Esophagus muscularis mucosa (tissue), 4 donors: ENCODE data around the gene MACROD2. TPM values are rescaled to one million over a fixed set of nuclear protein-coding genes. Genes with fewer than 3 reads are reported as not detected.

Experiments
- DNase-seq: peaks from one replicate; pipeline ENCODE4 v3.0.0-alpha.2; 2017; ENCODE audit errors: extremely low spot score
- H3K27ac ChIP-seq, 4 donors: fragments of 200-600 bp; sonication (generic); replicated peaks in 1 of 4; 1 replicate in 3 of 4; 2 replicates in 1 of 4; pipeline ENCODE4 v1.5.1; 2016 to 2019; ENCODE audit warnings: mild to moderate bottlenecking in 1 of 4
- H3K27me3 ChIP-seq, 4 donors: fragments of 200-600 bp; sonication (generic); one replicate each; pipeline versions ENCODE4 v1.5.1 to v1.6.0; 2016 to 2019
- H3K36me3 ChIP-seq, 4 donors: fragments of 200-600 bp; sonication (generic); one replicate each; pipeline ENCODE4 v1.5.1; 2016 to 2019
- H3K4me1 ChIP-seq, 4 donors: fragments of 200-600 bp; sonication (generic); one replicate each; pipeline ENCODE4 v1.5.1; 2016 to 2019
- H3K4me3 ChIP-seq, 4 donors: fragments of 200-600 bp; sonication (generic); 1 replicate in 2 of 4; 2 replicates in 2 of 4; pipeline ENCODE4 v1.5.1; 2016 to 2019; ENCODE audit warnings: mild to moderate bottlenecking in 4 of 4, moderate library complexity in 1 of 4
- H3K9me3 ChIP-seq, 4 donors: fragments of 200-600 bp; sonication (generic); 1 replicate in 3 of 4; 2 replicates in 1 of 4; pipeline ENCODE4 v1.5.1; 2016 to 2019
- CTCF ChIP-seq, 3 experiments: fragments of 200-600 bp in 2 of 3; fragments of 450-650 bp in 1 of 3; sonication (generic) in 2 of 3; IDR thresholded peaks; one replicate each; pipeline ENCODE4 v1.5.1; 2017 to 2019; ENCODE audit warnings: antibody characterized with exemption in 3 of 3, mild to moderate bottlenecking in 2 of 3, moderate library complexity in 1 of 3
- EP300 ChIP-seq: sonication (generic); formaldehyde crosslinking; IDR thresholded peaks from one replicate; pipeline ENCODE4 v1.6.1; 2017; ENCODE audit warnings: antibody characterized with exemption
- POLR2A ChIP-seq: fragments of 450-650 bp; IDR thresholded peaks from one replicate; pipeline ENCODE4 v1.6.1; 2017; ENCODE audit warnings: antibody characterized with exemption, moderate library complexity, mild to moderate bottlenecking, low read depth
- POLR2AphosphoS5 ChIP-seq, 2 donors: sonication (generic); formaldehyde crosslinking; IDR thresholded peaks; one replicate each; pipeline ENCODE4 v1.6.1; 2017; ENCODE audit warnings: antibody characterized with exemption in 2 of 2
- WGBS: methylation state at CpG from one replicate; pipeline ENCODE4 v1.1.5; 2018; 5-methylcytosine and 5-hydroxymethylcytosine counted together
- intact Hi-C: fragments of 100-400 bp; cut with DNase I; formaldehyde crosslinking; loops from one replicate; pipeline ENCODE4 v1.15.1; 2023
- total RNA-seq, 4 donors: library from RNA; depleted of rRNA; stranded (reverse); fragments of >200 nt; gene quantifications; one replicate each; pipeline versions ENCODE4 v1.1.0 to v1.2.1, GENCODE V29; 2016

The MACROD2 gene
- total RNA-seq, 4 donors from 2014 or later: 1.4 to 3.6 (median 2.6) TPM

DNA sequence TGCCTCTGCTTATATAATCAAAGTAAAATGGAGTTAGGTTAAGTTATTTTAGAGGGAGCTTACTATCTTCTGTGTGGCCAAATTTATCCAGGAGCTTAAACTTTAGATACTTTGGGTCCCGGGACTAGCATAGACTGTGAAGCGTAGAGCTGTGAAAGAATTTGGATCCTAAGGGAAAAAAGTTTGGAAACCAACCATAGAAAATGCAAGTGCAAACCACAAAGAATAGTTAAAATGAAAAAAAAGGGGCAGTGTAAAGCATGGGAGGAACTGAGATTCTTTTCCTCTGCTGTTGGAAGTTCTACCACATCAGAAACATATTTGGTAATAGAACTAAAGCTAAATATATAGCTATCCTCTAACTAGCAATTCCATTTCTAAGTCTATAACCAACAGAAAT lies 574.3 kb downstream of the MACROD2 start:
- TF ChIP-seq EP300 (no peak), POLR2A (no peak), POLR2AphosphoS5 (IDR thresholded peaks at IDR 0.05) (no peak), CTCF (IDR thresholded peaks at IDR 0.05) (no peak)
- intact Hi-C loops: no loop called here
- Histone ChIP-seq H3K27ac (no peak overlapping the region), H3K4me3 (no peak overlapping the region), H3K9me3 (no peaks in the 10 kb centered on the region), H3K4me1 (no peaks in the 10 kb centered on the region), H3K27me3 (no peaks in the 10 kb centered on the region), H3K36me3 (no peaks in the 10 kb centered on the region)
- 88% methylated on average over 2 of the region's 2 CpGs for WGBS
- no peak for DNase-seq

- Histone ChIP-seq H3K9me3 (no peaks in the 10 kb centered on the region), H3K4me1 (no peaks in the 10 kb centered on the region), H3K27ac (no peak overlapping the region), H3K36me3 (no peaks in the 10 kb centered on the region), H3K27me3 (no peaks in the 10 kb centered on the region), H3K4me3 (no peak overlapping the region)
- DNase-seq: no peak
- intact Hi-C loops: no loop called here
- 32% methylated on average over 2 of the region's 2 CpGs for WGBS
- TF ChIP-seq POLR2AphosphoS5 (IDR thresholded peaks at IDR 0.05) (no peak), EP300 (no peak), POLR2A (no peak), CTCF (IDR thresholded peaks at IDR 0.05) (no peak)
These were observed 575.5 kb downstream of the MACROD2 start for GRCh38 chr20:14570811-14571210.

DNA sequence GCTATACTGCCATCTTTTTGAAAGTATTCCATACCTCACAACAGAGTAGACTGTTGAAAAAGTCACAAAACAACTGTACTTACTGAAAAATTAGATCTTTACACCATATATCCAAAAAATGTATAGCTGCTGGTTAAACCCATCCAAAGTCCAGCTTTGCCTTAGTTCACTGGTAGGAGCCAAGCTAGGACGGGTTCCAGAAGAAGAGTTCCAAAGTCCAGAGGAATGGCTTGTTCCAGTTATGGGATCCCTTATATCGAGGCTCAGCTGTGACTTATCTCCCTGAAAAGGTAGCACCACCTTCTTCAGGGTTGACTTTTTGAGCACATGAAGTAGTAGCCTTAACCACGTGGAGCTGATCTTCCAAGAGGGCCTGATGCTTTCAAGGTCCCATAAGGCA lies 578.4 kb downstream of the MACROD2 start:
- H3K4me3 ChIP-seq: no peak overlapping the region
- DNase-seq: no peak
- H3K36me3 ChIP-seq: no peaks in the 10 kb centered on the region
- intact Hi-C loops: no loop called here
- WGBS: 92% methylated on average over 3 of the region's 3 CpGs
- no peak overlapping the region for H3K27ac ChIP-seq
- no peaks in the 10 kb centered on the region for H3K27me3 ChIP-seq
- H3K4me1 ChIP-seq: no peaks in the 10 kb centered on the region
- TF ChIP-seq CTCF (IDR thresholded peaks at IDR 0.05) (no peak), POLR2A (no peak), EP300 (no peak), POLR2AphosphoS5 (IDR thresholded peaks at IDR 0.05) (no peak)
- no peaks in the 10 kb centered on the region for H3K9me3 ChIP-seq

- no peaks in the 10 kb centered on the region for H3K4me1 ChIP-seq
- no peaks in the 10 kb centered on the region for H3K27me3 ChIP-seq
- WGBS: 71% methylated on average over 3 of the region's 3 CpGs
- no peak for DNase-seq
- TF ChIP-seq EP300 (no peak), POLR2A (no peak), CTCF (IDR thresholded peaks at IDR 0.05) (no peak), POLR2AphosphoS5 (IDR thresholded peaks at IDR 0.05) (no peak)
- H3K4me3 ChIP-seq: no peak overlapping the region
- no peak overlapping the region for H3K27ac ChIP-seq
- H3K9me3 ChIP-seq: no peaks in the 10 kb centered on the region
- intact Hi-C loops: no loop called here
- no peaks in the 10 kb centered on the region for H3K36me3 ChIP-seq
These were observed 581.0 kb downstream of the MACROD2 start for GRCh38 chr20:14576196-14576877.
